Measurements from ENCODE around the gene ITIH6. TPM values are rescaled to one million over a fixed set of nuclear protein-coding genes. Genes with fewer than 3 reads are reported as not detected.
"Not testable (repeated sequence)": the region's sequence is repeated elsewhere in the genome, so short reads cannot be mapped to it uniquely, and the experiment has no call there.

The ITIH6 gene
- total RNA-seq, 2 experiments from 2014 or later = not detected

- Mint-ChIP-seq H3K36me3 (peaks cover 2% of the 10 kb centered on the region), H3K27me3 (no peaks in the 10 kb centered on the region)
Measured at GRCh38 chrX:54817220-54817820, 19.3 kb upstream of the ITIH6 start.

GRCh38 chrX:54812306-54812705, 14.3 kb upstream of the ITIH6 start:
- Mint-ChIP-seq H3K4me3 (no peak overlapping the region), H3K9me3 (no peaks in the 10 kb centered on the region), H3K27ac (no peak overlapping the region), H3K36me3 (peaks cover 6% of the 10 kb centered on the region), H3K4me1 (peaks cover 2% of the 10 kb centered on the region), H3K27me3 (no peaks in the 10 kb centered on the region)
- DNase-seq = no peak

More at GRCh38 chrX:54817220-54817820, 19.3 kb upstream of the ITIH6 start:
- no peak for DNase-seq
- H3K4me3 Mint-ChIP-seq = no peak overlapping the region
- H3K9me3 Mint-ChIP-seq = no peaks in the 10 kb centered on the region
- peaks cover 2% of the 10 kb centered on the region for H3K4me1 Mint-ChIP-seq
- H3K27ac Mint-ChIP-seq = peak overlapping the region; percentile 45

- Mint-ChIP-seq H3K27ac (no peak overlapping the region), H3K27me3 (no peaks in the 10 kb centered on the region), H3K9me3 (no peaks in the 10 kb centered on the region), H3K36me3 (peaks cover 6% of the 10 kb centered on the region), H3K4me1 (peaks cover 2% of the 10 kb centered on the region), H3K4me3 (no peak overlapping the region)
- DNase-seq = no peak
Measured at GRCh38 chrX:54811301-54811885, 13.3 kb upstream of the ITIH6 start.

- Mint-ChIP-seq H3K27me3 (no peaks in the 10 kb centered on the region), H3K27ac (no peak overlapping the region), H3K4me3 (no peak overlapping the region), H3K36me3 (peaks cover 4% of the 10 kb centered on the region), H3K4me1 (peaks cover 2% of the 10 kb centered on the region), H3K9me3 (no peaks in the 10 kb centered on the region)
- no peak for DNase-seq
Measured at GRCh38 chrX:54810532-54810931, 12.5 kb upstream of the ITIH6 start.

GRCh38 chrX:54808605-54809483, 10.8 kb upstream of the ITIH6 start:
- peak overlapping the region; percentile 94 for H3K27ac Mint-ChIP-seq
- H3K9me3 Mint-ChIP-seq = no peaks in the 10 kb centered on the region
- peak; percentile 87 for DNase-seq
- H3K27me3 Mint-ChIP-seq = no peaks in the 10 kb centered on the region
- H3K4me3 Mint-ChIP-seq = peak overlapping the region; percentile 92
- peaks cover 2% of the 10 kb centered on the region for H3K4me1 Mint-ChIP-seq
- peaks cover 4% of the 10 kb centered on the region for H3K36me3 Mint-ChIP-seq

- Mint-ChIP-seq H3K9me3 (no peaks in the 10 kb centered on the region), H3K4me3 (peak overlapping the region; percentile 92), H3K4me1 (peaks cover 2% of the 10 kb centered on the region), H3K27me3 (no peaks in the 10 kb centered on the region), H3K27ac (peak overlapping the region; percentile 94), H3K36me3 (peaks cover 4% of the 10 kb centered on the region)
- DNase-seq = peak; percentile 23
Measured at GRCh38 chrX:54808109-54808604, 10.1 kb upstream of the ITIH6 start.

GRCh38 chrX:54807524-54808108, 9.6 kb upstream of the ITIH6 start, which contains the start of gene MAGED2:
Gene MAGED2, plus strand, starts transcription at chrX:54807745. Its CDS starts 1,587 bp downstream, at chrX:54809332.
- peaks cover 4% of the 10 kb centered on the region for H3K36me3 Mint-ChIP-seq
- peak within 1 kb of the TSS; percentile 94 for H3K27ac Mint-ChIP-seq
- peaks cover 2% of the 10 kb centered on the region for H3K4me1 Mint-ChIP-seq
- H3K27me3 Mint-ChIP-seq = no peaks in the 10 kb centered on the region
- peak; percentile 21 for DNase-seq
- H3K9me3 Mint-ChIP-seq = no peaks in the 10 kb centered on the region
- peak within 1 kb of the TSS; percentile 92 for H3K4me3 Mint-ChIP-seq

GRCh38 chrX:54799046-54799445, 991 bp upstream of the ITIH6 start:
- DNase-seq = no peak
- H3K36me3 Mint-ChIP-seq = no peaks in the 10 kb centered on the region
- H3K27me3 Mint-ChIP-seq = no peaks in the 10 kb centered on the region
- no peak overlapping the region for H3K4me3 Mint-ChIP-seq
- H3K4me1 Mint-ChIP-seq = no peaks in the 10 kb centered on the region
- no peak overlapping the region for H3K27ac Mint-ChIP-seq
- no peaks in the 10 kb centered on the region for H3K9me3 Mint-ChIP-seq

GRCh38 chrX:54794795-54795194, 3.3 kb downstream of the ITIH6 start:
- H3K4me3 Mint-ChIP-seq = no peak overlapping the region
- no peaks in the 10 kb centered on the region for H3K36me3 Mint-ChIP-seq
- H3K4me1 Mint-ChIP-seq = no peaks in the 10 kb centered on the region
- no peaks in the 10 kb centered on the region for H3K9me3 Mint-ChIP-seq
- DNase-seq = no peak
- H3K27ac Mint-ChIP-seq = no peak overlapping the region
- no peaks in the 10 kb centered on the region for H3K27me3 Mint-ChIP-seq

- Mint-ChIP-seq H3K4me1 (no peaks in the 10 kb centered on the region), H3K9me3 (no peaks in the 10 kb centered on the region), H3K27ac (no peak overlapping the region), H3K36me3 (no peaks in the 10 kb centered on the region), H3K4me3 (no peak overlapping the region), H3K27me3 (no peaks in the 10 kb centered on the region)
- DNase-seq = no peak
Measured at GRCh38 chrX:54794028-54794427, 4.0 kb downstream of the ITIH6 start.

GRCh38 chrX:54789405-54789804, 8.7 kb downstream of the ITIH6 start:
- H3K9me3 Mint-ChIP-seq = not testable (repeated sequence)

GRCh38 chrX:54788446-54788845, 9.6 kb downstream of the ITIH6 start:
- Mint-ChIP-seq H3K4me1 (no peaks in the 10 kb centered on the region), H3K27ac (no peak overlapping the region), H3K9me3 (no peaks in the 10 kb centered on the region), H3K4me3 (no peak overlapping the region), H3K36me3 (no peaks in the 10 kb centered on the region), H3K27me3 (no peaks in the 10 kb centered on the region)
- no peak for DNase-seq

More at GRCh38 chrX:54789405-54789804, 8.7 kb downstream of the ITIH6 start:
- H3K4me1 Mint-ChIP-seq, H3K27ac Mint-ChIP-seq, H3K4me3 Mint-ChIP-seq, H3K27me3 Mint-ChIP-seq, H3K36me3 Mint-ChIP-seq, DNase-seq: not testable (repeated sequence)

- Mint-ChIP-seq H3K9me3 (no peaks in the 10 kb centered on the region), H3K4me3 (no peak overlapping the region), H3K27ac (no peak overlapping the region), H3K27me3 (no peaks in the 10 kb centered on the region), H3K36me3 (no peaks in the 10 kb centered on the region), H3K4me1 (no peaks in the 10 kb centered on the region)
- DNase-seq = peak; percentile 9
Measured at GRCh38 chrX:54786967-54787366, 11.1 kb downstream of the ITIH6 start.

- no peaks in the 10 kb centered on the region for H3K4me1 Mint-ChIP-seq
- no peaks in the 10 kb centered on the region for H3K27me3 Mint-ChIP-seq
- no peaks in the 10 kb centered on the region for H3K9me3 Mint-ChIP-seq
- no peak overlapping the region for H3K27ac Mint-ChIP-seq
- no peaks in the 10 kb centered on the region for H3K36me3 Mint-ChIP-seq
- no peak for DNase-seq
- no peak overlapping the region for H3K4me3 Mint-ChIP-seq
Measured at GRCh38 chrX:54785901-54786300, 12.2 kb downstream of the ITIH6 start.

Measured in activated naive CD8-positive, alpha-beta T cell treated with anti-CD3 and anti-CD28 coated beads for 36 hours (primary cell).